Stimulated activated memory B cell treated with anti-CD40 and anti-IgM and Interleukin-4, amounts not matched to agents 10 μg/mL and 1 μg/mL and 100 μg/mL, for 72 hours (primary cell): ENCODE results near the gene ITPR3.
A peak's percentile ranks its signal among the peaks of the same experiment; 100 is the strongest.

Experiments
- ATAC-seq: fragments of 150-1000 bp; cut with Tn5 transposase; 2 replicates; pipeline ENCODE4 v1.10.0; 2021
- H3K27ac Mint-ChIP-seq: one replicate; pipeline ENCODE4 v1.8.0; 2022; ENCODE audit warnings: mild to moderate bottlenecking, mixed read lengths
- H3K27me3 Mint-ChIP-seq: one replicate; pipeline ENCODE4 v1.8.0; 2022; ENCODE audit warnings: mixed read lengths
- H3K36me3 Mint-ChIP-seq: one replicate; pipeline ENCODE4 v1.8.0; 2022; ENCODE audit warnings: mixed read lengths
- H3K4me1 Mint-ChIP-seq: one replicate; pipeline ENCODE4 v1.8.0; 2022; ENCODE audit warnings: mixed read lengths
- H3K4me3 Mint-ChIP-seq: one replicate; pipeline ENCODE4 v1.8.0; 2022; ENCODE audit warnings: mild to moderate bottlenecking, moderate library complexity, mixed read lengths
- H3K9me3 Mint-ChIP-seq: one replicate; pipeline ENCODE4 v1.8.0; 2022; ENCODE audit warnings: mixed read lengths

Gene ITPR3

DNA sequence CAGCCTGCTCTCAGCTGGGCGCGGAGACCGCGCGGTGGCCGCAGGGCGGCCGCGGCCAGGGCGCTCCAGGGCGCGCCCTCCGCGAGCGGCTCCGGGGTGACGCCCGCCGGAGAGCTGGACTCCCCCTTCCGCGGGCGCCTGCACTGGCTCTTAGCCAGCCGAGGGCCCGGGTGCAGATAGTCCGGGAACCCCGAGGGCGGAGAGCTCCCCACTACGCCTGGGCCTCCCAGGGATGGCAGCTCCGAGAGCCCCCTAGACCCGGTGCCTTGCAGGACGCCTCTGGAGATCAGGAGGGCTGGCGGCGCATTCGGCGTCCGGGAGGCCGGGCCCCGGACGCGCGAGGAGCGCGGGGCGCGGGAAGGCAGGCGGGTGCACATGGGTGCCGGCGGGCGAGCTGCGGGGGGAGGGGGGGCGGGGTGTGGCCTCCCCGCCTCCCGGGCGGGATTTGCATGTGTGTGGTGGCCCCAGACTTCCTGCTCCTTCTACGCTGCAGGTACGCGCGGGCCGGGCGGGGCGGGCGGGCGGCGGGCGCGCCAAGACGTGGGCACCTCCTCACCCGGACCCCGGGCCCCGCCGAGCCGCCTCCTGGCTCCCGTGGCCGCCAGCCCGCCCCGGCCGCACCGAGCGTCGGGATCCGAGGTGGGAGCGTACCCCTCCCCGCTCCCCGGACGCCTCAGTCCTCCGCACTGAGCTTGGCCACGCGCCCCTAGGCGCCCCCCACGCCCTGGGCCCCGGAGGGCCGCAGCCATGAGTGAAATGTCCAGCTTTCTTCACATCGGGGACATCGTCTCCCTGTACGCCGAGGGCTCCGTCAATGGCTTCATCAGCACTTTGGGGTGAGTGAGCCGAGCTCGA is at the start of gene ITPR3:
ITPR3 (plus strand) TSS at position 467 of the 855 bp plus-strand sequence; CDS start at position 748, 281 bp downstream.
- Mint-ChIP-seq H3K9me3 (no peaks in the 10 kb centered on the region), H3K27ac (peak within 1 kb of the TSS; percentile 85), H3K4me1 (peaks cover 47% of the 10 kb centered on the region), H3K36me3 (peaks cover 13% of the 10 kb centered on the region), H3K4me3 (peak within 1 kb of the TSS; percentile 95), H3K27me3 (no peaks in the 10 kb centered on the region)
- ATAC-seq = peak; percentile 92

DNA sequence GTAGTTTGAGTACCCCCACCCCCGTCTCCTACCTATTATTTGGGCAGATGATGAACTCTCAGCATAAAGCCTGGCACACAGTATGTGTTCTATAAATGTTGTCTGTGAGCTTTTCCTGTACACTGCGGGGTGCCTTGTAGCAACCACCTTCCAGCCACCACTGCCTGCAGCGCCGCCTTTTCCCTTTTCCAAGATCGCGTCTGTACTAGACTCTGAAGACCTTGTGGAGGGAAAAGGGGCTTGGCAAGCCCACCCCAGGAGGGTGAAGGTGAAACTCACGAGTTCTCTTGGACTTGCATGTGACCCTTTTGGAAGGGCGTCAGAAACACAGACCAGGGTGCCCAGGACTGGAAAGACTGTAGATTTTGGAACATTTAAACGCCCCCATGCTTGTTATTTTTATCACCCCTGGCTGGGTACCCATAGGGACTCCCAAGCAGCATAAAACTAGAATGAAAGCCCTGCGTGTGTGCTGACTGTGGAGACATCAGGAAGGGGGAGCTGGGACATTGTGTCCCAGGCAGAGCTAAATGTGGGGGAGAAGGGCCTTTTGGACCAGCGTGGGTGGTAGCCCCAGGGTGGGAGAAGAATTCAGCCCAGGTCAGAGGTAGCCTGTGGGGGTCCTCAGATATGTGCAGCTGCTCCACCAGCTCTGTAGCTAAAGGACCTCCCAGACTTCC is 49.3 kb upstream of the ITPR3 start:
- peaks cover 47% of the 10 kb centered on the region for H3K4me1 Mint-ChIP-seq
- H3K27ac Mint-ChIP-seq = peak overlapping the region; percentile 100
- H3K36me3 Mint-ChIP-seq = peaks cover 66% of the 10 kb centered on the region

GRCh38 chr6:33575211-33575610 is 45.9 kb upstream of the ITPR3 start:
- no peak for ATAC-seq
- Mint-ChIP-seq H3K27me3 (no peaks in the 10 kb centered on the region), H3K27ac (peak overlapping the region; percentile 46), H3K36me3 (peaks cover 72% of the 10 kb centered on the region), H3K4me1 (peaks cover 62% of the 10 kb centered on the region), H3K9me3 (no peaks in the 10 kb centered on the region), H3K4me3 (no peak overlapping the region)

More for the DNA sequence above, 49.3 kb upstream of the ITPR3 start:
- Mint-ChIP-seq H3K9me3 (no peaks in the 10 kb centered on the region), H3K4me3 (peak overlapping the region; percentile 94), H3K27me3 (no peaks in the 10 kb centered on the region)
- no peak for ATAC-seq

DNA sequence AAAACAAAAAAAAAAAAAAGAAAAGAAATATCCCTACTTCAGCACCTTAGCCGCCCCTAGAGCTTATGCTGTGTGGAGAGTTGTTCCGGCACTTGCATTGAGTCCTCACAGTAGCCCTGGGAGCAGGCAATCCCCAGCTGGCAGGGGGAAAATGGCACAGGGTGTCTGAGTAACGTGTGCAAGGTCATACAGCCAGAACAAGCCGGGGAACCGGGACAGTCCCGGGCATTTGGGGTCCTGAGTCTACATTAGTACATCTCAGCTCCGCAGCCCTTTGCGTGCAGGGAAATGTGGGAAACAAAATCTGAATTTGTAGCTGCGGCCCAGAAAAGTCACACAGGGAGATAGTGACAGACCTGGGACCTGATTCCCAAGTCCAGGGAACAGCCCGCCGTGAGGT is 44.5 kb upstream of the ITPR3 start:
- H3K9me3 Mint-ChIP-seq = no peaks in the 10 kb centered on the region
- no peak overlapping the region for H3K4me3 Mint-ChIP-seq
- no peak for ATAC-seq
- H3K36me3 Mint-ChIP-seq = peaks cover 71% of the 10 kb centered on the region
- H3K27ac Mint-ChIP-seq = peak overlapping the region; percentile 94
- H3K27me3 Mint-ChIP-seq = no peaks in the 10 kb centered on the region
- H3K4me1 Mint-ChIP-seq = peaks cover 52% of the 10 kb centered on the region

GRCh38 chr6:33577106-33577535 is 44.0 kb upstream of the ITPR3 start:
- no peaks in the 10 kb centered on the region for H3K9me3 Mint-ChIP-seq
- H3K36me3 Mint-ChIP-seq = peaks cover 66% of the 10 kb centered on the region
- peak overlapping the region; percentile 94 for H3K27ac Mint-ChIP-seq
- H3K4me3 Mint-ChIP-seq = peak overlapping the region; percentile 95
- no peaks in the 10 kb centered on the region for H3K27me3 Mint-ChIP-seq
- peaks cover 48% of the 10 kb centered on the region for H3K4me1 Mint-ChIP-seq
- ATAC-seq = no peak

- peaks cover 44% of the 10 kb centered on the region for H3K4me1 Mint-ChIP-seq
- H3K27me3 Mint-ChIP-seq = no peaks in the 10 kb centered on the region
- peaks cover 62% of the 10 kb centered on the region for H3K36me3 Mint-ChIP-seq
- H3K27ac Mint-ChIP-seq = peak overlapping the region; percentile 94
- H3K4me3 Mint-ChIP-seq = peak overlapping the region; percentile 95
- no peaks in the 10 kb centered on the region for H3K9me3 Mint-ChIP-seq
- no peak for ATAC-seq
Observed at GRCh38 chr6:33577718-33578117, 43.4 kb upstream of the ITPR3 start.

DNA sequence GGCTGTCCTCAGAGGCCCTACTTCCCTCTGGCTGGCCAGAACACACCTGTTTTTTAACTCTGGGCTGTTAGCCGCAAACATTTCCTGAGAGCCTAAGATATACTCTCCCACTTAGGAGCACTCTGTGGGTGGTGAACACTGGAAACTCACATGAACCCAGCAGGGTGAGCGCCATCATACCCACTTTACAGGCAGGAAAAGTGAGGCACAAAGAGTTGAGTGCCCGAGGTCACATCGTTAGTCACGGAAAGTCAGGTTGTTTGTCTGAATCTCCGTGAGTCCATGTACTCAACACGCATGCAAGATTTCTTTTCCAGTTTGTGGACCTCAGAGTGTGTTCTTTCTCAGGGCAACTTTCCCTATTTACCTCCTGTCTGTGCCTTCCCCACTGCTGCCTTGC is 43.0 kb upstream of the ITPR3 start:
- Mint-ChIP-seq H3K4me3 (peak overlapping the region; percentile 95), H3K27me3 (no peaks in the 10 kb centered on the region), H3K9me3 (no peaks in the 10 kb centered on the region), H3K4me1 (peaks cover 44% of the 10 kb centered on the region), H3K36me3 (peaks cover 62% of the 10 kb centered on the region), H3K27ac (peak overlapping the region; percentile 94)
- no peak for ATAC-seq

GRCh38 chr6:33578588-33579011 is 42.5 kb upstream of the ITPR3 start:
- H3K4me3 Mint-ChIP-seq = peak overlapping the region; percentile 95
- H3K9me3 Mint-ChIP-seq = no peaks in the 10 kb centered on the region
- H3K36me3 Mint-ChIP-seq = peaks cover 60% of the 10 kb centered on the region
- no peaks in the 10 kb centered on the region for H3K27me3 Mint-ChIP-seq
- peak; percentile 12 for ATAC-seq
- peaks cover 44% of the 10 kb centered on the region for H3K4me1 Mint-ChIP-seq
- H3K27ac Mint-ChIP-seq = peak overlapping the region; percentile 94

GRCh38 chr6:33579828-33580714 is 41.1 kb upstream of the ITPR3 start, which contains the start of gene BAK1:
Gene BAK1, minus strand, starts transcription at chr6:33580276. Its CDS starts 2,672 bp downstream, at chr6:33577604.
- Mint-ChIP-seq H3K9me3 (no peaks in the 10 kb centered on the region), H3K4me1 (peaks cover 44% of the 10 kb centered on the region), H3K27me3 (no peaks in the 10 kb centered on the region), H3K4me3 (peak within 1 kb of the TSS; percentile 95), H3K36me3 (peaks cover 46% of the 10 kb centered on the region), H3K27ac (peak within 1 kb of the TSS; percentile 94)
- ATAC-seq = peak; percentile 98

DNA sequence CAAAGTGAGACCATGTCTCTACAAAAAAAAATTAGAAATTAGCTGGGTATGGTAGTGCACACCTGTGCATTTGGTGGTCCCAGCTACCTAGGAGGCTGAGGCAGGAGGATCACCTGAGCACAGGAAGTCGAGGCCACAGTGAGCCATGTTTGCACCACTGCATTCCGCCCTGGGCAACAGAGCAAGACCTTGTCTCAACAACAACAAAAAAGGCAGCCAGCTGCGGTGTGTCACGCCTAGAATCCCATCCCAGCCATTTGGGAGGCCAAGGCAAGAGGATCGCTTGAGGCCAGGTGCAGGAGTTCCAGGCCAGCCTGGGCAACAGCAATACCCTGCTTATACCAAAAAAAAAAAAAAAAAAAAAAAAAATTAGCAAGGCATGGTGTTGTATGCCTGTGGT is 39.9 kb upstream of the ITPR3 start:
- Mint-ChIP-seq H3K4me1 (peaks cover 51% of the 10 kb centered on the region), H3K9me3 (no peaks in the 10 kb centered on the region), H3K27me3 (no peaks in the 10 kb centered on the region), H3K36me3 (peaks cover 36% of the 10 kb centered on the region), H3K4me3 (no peak overlapping the region), H3K27ac (no peak overlapping the region)
- ATAC-seq = no peak

DNA sequence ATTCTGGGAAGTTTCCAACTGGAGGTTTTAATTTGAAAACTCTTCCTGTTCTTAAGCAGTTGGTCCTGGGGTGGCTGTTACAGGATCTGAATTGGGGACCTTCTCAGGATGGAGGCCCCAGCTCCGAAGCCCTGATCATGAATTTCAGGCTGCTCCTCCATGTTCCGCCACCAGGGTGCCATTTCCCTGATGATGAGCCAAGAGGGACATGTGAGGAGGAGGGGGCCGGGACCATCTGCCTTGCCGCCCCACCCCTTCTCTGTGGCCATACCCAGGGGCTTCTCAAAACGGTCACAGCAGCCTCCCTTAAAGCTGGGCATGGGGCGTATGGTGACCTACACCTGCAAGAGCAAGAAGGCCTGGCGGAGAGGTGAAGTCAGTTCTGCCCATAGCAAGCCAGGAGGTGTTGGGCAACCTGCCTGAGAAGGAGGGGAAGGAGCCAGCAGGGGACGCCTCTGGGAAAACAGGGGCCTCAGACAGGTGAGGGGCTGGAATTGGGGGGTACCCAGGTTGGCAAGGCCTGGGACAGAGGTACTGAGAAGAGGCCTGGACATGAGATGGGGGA is 37.4 kb upstream of the ITPR3 start:
- H3K4me1 Mint-ChIP-seq = peaks cover 36% of the 10 kb centered on the region

GRCh38 chr6:33584700-33585402 is 36.3 kb upstream of the ITPR3 start:
- Mint-ChIP-seq H3K4me3 (no peak overlapping the region), H3K36me3 (peaks cover under 1% of the 10 kb centered on the region), H3K4me1 (peaks cover 31% of the 10 kb centered on the region), H3K27me3 (no peaks in the 10 kb centered on the region), H3K27ac (peak overlapping the region; percentile 89), H3K9me3 (no peaks in the 10 kb centered on the region)
- ATAC-seq = no peak

More for the DNA sequence above, 37.4 kb upstream of the ITPR3 start:
- Mint-ChIP-seq H3K27ac (peak overlapping the region; percentile 89), H3K9me3 (no peaks in the 10 kb centered on the region), H3K36me3 (peaks cover 12% of the 10 kb centered on the region), H3K27me3 (no peaks in the 10 kb centered on the region), H3K4me3 (no peak overlapping the region)
- no peak for ATAC-seq

DNA sequence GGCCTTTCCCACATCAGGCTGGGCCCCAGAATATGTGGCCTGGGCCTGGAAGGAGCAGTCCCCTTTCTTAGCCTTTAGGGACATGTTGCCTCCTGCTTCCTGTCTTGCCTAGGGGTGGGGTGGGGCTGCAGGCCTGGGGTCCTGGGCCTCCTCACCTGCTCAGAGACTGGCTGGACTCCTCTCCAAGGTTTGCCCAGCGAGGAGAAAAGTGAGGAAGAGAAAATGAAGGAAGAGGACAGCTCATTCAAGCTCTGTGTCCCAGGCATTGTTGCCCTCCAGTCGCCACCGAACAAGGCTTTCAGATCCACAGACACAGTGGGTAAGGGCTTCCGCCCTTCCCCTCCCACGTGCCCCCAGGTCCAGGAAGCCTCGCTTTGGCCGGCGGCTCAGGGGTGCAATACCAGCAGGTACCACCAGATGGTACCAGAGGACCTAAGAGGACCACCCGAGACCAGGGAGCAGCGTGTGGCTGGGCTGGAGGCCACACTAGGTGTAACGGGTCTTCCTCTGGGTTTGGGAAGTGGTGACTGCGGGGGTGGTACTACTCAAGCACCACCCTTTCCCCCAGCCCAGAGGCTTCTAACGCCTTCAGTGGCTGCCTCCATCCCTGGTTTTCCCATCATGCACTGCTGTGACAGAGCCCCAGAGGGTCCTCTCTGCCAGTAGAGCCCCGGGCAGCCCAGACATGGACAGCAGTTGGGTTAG is 35.6 kb upstream of the ITPR3 start:
- Mint-ChIP-seq H3K4me1 (peaks cover 31% of the 10 kb centered on the region), H3K9me3 (no peaks in the 10 kb centered on the region), H3K27me3 (no peaks in the 10 kb centered on the region), H3K4me3 (peak overlapping the region; percentile 72), H3K27ac (peak overlapping the region; percentile 89), H3K36me3 (no peaks in the 10 kb centered on the region)
- peak; percentile 91 for ATAC-seq
